Measurements from ENCODE around the gene NCBP3.
A peak's percentile ranks its signal among the peaks of the same experiment; 100 is the strongest.

NCBP3 gene

GRCh38 chr17:3845621-3846436, at the start of gene NCBP3:
TSS of gene NCBP3 (minus strand) at chr17:3846246. CDS start at chr17:3846223, 23 bp downstream.
- peak; percentile 87 for DNase-seq (ENCODE audit: low spot score)

- DNase-seq (ENCODE audit: low spot score) = no peak
Observed at GRCh38 chr17:3895354-3895753, 49.3 kb upstream of the NCBP3 start.

- DNase-seq (ENCODE audit: low spot score) = no peak
Observed at GRCh38 chr17:3894911-3895343, 48.9 kb upstream of the NCBP3 start.

- DNase-seq (ENCODE audit: low spot score) = no peak
Observed at GRCh38 chr17:3894188-3894587, 48.1 kb upstream of the NCBP3 start.

GRCh38 chr17:3893720-3894116, 47.7 kb upstream of the NCBP3 start:
- no peak for DNase-seq (ENCODE audit: low spot score)

GRCh38 chr17:3893003-3893719, 47.1 kb upstream of the NCBP3 start, which contains the start of gene CAMKK1:
TSS of gene CAMKK1 (minus strand) at chr17:3893053. CDS start at chr17:3885687, 7,366 bp downstream.
- DNase-seq (ENCODE audit: low spot score) = peak; percentile 86

- peak; percentile 59 for DNase-seq (ENCODE audit: low spot score)
Observed at GRCh38 chr17:3892095-3892998, 46.3 kb upstream of the NCBP3 start.

GRCh38 chr17:3891626-3892094, 45.6 kb upstream of the NCBP3 start:
- no peak for DNase-seq (ENCODE audit: low spot score)

- DNase-seq (ENCODE audit: low spot score) = no peak
Observed at GRCh38 chr17:3890878-3891219, 44.8 kb upstream of the NCBP3 start.

GRCh38 chr17:3890082-3890877, 44.2 kb upstream of the NCBP3 start:
- DNase-seq (ENCODE audit: low spot score) = peak; percentile 96

GRCh38 chr17:3889325-3890012, 43.4 kb upstream of the NCBP3 start:
- DNase-seq (ENCODE audit: low spot score) = no peak

- no peak for DNase-seq (ENCODE audit: low spot score)
Observed at GRCh38 chr17:3888343-3889171, 42.5 kb upstream of the NCBP3 start.

- DNase-seq (ENCODE audit: low spot score) = no peak
Observed at GRCh38 chr17:3887804-3888203, 41.8 kb upstream of the NCBP3 start.

GRCh38 chr17:3887394-3887793, 41.3 kb upstream of the NCBP3 start:
- DNase-seq (ENCODE audit: low spot score) = no peak

- no peak for DNase-seq (ENCODE audit: low spot score)
Observed at GRCh38 chr17:3886776-3887175, 40.7 kb upstream of the NCBP3 start.

GRCh38 chr17:3885970-3886369, 39.9 kb upstream of the NCBP3 start:
- no peak for DNase-seq (ENCODE audit: low spot score)

GRCh38 chr17:3885271-3885670, 39.2 kb upstream of the NCBP3 start:
- no peak for DNase-seq (ENCODE audit: low spot score)

GRCh38 chr17:3884188-3884587, 38.1 kb upstream of the NCBP3 start:
- no peak for DNase-seq (ENCODE audit: low spot score)

- DNase-seq (ENCODE audit: low spot score) = no peak
Observed at GRCh38 chr17:3882276-3882675, 36.2 kb upstream of the NCBP3 start.

GRCh38 chr17:3880983-3881382, 34.9 kb upstream of the NCBP3 start:
- DNase-seq (ENCODE audit: low spot score) = no peak

Measured in COLO829 (cell line).